Sigmoid colon (tissue), 4 donors: ENCODE data around the gene MED13L.
A peak's percentile ranks its signal among the peaks of the same experiment; 100 is the strongest.

Source experiments
- CTCF ChIP-seq, 4 experiments: fragments of 450-650 bp in 3 of 4; fragments of 200-600 bp in 1 of 4; IDR thresholded peaks; one replicate each; pipeline ENCODE4 v1.5.1; 2016 to 2019; ENCODE audit warnings: antibody characterized with exemption in 4 of 4, mild to moderate bottlenecking in 3 of 4, moderate library complexity in 2 of 4
- EP300 ChIP-seq, 4 donors: sonication (generic); formaldehyde crosslinking; IDR thresholded peaks; one replicate each; pipeline ENCODE4 v1.6.1; 2017; ENCODE audit warnings: antibody characterized with exemption in 4 of 4
- POLR2A ChIP-seq, 2 donors: fragments of 450-650 bp; IDR thresholded peaks; one replicate each; pipeline ENCODE4 v1.6.1; 2016; ENCODE audit warnings: antibody characterized with exemption in 2 of 2, mild to moderate bottlenecking in 2 of 2, moderate library complexity in 2 of 2
- POLR2AphosphoS5 ChIP-seq, 4 donors: sonication (generic); formaldehyde crosslinking; IDR thresholded peaks; one replicate each; pipeline ENCODE4 v1.6.1; 2017; ENCODE audit warnings: antibody characterized with exemption in 4 of 4

- TF ChIP-seq CTCF (IDR thresholded peaks at IDR 0.05): no peak
- no peak for TF ChIP-seq POLR2A (IDR thresholded peaks at IDR 0.05)
- TF ChIP-seq POLR2AphosphoS5 (IDR thresholded peaks at IDR 0.05): peak in 2 of 4 donors; percentile 28 to 44
- no peak for TF ChIP-seq EP300 (IDR thresholded peaks at IDR 0.05)
These were observed 41.2 kb upstream of the MED13L start for GRCh38 chr12:116318576-116319232.
